ENCODE results near the gene NPFF. TPM values are rescaled to one million over a fixed set of nuclear protein-coding genes. Genes with fewer than 3 reads are reported as not detected.

The NPFF gene, protein sequence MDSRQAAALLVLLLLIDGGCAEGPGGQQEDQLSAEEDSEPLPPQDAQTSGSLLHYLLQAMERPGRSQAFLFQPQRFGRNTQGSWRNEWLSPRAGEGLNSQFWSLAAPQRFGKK
- total RNA-seq: not detected in 2 replicates

DNA sequence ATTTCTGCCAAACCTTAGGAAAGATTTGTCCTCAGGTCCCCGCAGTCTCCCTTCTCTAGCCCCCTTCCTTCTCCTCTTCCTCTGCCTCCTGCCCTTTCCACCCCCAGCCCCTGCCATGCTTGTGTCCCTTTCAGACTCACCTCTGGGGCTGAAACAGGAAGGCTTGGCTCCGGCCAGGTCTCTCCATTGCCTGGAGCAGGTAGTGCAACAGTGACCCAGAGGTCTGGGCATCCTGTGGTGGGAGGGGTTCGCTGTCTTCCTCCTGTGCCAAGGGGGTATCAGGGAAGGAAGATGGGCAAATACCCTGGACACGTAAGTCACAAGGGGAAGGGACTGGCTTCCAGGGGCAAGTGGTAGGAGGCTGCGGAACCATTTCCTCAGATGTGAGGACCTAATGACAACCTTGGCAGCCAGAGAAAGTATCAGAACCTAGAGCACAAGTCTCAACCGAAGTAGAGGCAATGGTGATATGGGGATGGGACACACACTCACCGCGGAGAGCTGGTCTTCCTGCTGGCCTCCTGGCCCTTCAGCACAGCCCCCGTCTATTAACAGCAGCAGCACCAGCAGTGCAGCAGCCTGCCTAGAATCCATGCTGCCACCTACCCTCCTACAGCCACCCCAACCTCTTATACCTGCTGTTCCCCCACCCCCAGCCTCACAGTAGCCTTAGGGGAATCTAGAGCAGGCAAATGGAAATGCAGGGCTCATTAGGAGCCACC, at the start of gene NPFF:
Gene NPFF (minus strand): TSS at position 604 of the 722 bp plus-strand sequence. CDS start 10 bp downstream, at position 594.

DNA sequence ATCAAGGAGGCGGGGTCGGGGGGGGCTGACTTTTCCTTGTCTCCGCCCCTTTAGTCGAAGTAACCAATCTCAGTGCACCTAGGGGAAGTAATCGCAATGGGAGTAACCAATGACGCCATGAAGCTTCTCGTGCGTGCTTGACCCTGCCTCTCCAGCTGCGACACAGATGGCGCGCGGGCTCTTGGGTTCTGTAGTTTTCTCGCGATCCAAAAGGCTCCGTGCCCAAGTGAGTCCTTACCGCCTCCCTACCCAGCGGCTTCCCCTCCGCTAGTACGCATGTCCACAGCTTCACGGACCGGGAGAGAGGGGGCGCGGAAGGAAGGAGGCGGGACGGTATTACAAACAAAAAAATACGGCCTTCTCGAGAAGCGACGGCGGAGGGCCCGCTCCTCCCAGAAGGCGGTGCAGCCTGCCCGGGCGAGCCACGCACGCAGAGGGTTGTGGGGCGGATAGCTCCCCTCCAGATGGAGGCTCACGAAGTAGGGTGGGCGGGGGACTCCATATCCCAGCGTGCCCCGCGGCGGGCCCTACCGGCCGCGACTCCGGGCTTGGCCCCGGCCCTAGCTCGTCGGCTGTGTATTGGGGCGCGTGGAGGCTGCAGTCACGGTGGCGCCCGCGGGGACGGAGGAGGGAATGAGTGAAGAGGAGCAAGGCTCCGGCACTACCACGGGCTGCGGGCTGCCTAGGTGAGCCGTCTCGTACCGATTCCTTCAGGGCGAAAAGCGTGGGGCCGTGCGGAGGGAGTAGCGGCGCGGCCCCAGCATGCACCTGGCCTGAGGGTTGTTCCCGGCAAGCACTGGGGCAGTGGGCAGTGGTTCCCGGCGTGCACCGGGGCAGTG, 6.3 kb downstream of the NPFF start, which contains the start of gene TARBP2:
Gene TARBP2 (plus strand): TSS at position 508 of the 839 bp plus-strand sequence. CDS start 126 bp downstream, at position 634.

DNA sequence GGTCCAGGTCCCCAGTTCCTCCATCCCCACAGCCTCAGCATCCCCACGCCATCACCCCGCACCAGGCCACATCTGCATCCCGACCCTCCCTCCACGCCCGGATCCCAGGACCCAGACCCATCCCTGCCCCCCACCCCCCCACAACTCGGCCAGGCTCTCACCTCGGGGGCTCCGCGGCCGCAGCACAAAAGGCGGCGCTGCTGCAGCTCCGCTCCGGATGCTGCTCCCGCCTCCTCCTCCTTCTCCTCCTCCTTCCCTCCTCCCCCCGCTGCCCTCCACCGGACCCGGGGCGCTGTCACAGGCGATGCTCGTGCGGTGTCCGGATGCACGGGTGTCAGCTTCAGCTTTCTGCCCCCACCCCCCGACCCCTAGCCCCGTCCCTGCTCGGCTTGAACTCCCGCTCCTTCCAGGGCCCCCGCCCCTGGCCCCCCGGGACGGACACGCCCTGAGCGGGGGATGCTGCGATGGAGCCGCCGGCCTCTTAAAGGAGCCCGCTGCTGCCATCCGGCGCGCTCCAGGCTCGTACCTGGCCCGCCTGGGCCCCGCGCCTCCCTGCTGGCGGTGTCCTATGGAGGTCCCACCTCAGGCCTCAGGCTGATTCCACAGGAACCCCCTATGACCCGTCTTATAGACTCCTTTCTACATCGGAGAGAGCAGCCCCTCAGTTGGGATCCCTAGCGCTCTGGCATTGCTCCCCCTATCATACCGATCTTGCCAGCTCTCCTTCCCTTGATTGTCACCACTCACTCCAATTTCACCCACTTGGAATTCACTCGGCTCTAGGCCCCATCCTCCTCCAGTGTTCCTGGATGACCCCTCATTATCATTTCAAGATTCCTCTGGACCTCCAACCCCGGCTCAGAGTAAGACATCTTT, 7.8 kb downstream of the NPFF start, which contains the start of gene MAP3K12:
Gene MAP3K12 (minus strand): TSS at position 193 of the 876 bp plus-strand sequence. CDS start 12,067 bp downstream, outside the sequence.

Other genes starting within 250 kb of the NPFF start
- 3.2 and 4.7 TPM in 2 replicates for gene ESPL1, start 239.2 kb downstream of the NPFF start, total RNA-seq
- 376 and 591 TPM in 2 replicates for gene PFDN5, start 211.9 kb downstream of the NPFF start, total RNA-seq
- gene MYG1, start 207.8 kb downstream of the NPFF start, total RNA-seq: 38.6 and 54.3 TPM in 2 replicates
- gene AAAS, start 185.9 kb downstream of the NPFF start, total RNA-seq: 46.2 and 50.2 TPM in 2 replicates
- gene SP7, start 171.1 kb downstream of the NPFF start, total RNA-seq: not detected in 2 replicates
- gene SP1, start 127.3 kb downstream of the NPFF start, total RNA-seq: 25.8 and 28.3 TPM in 2 replicates
- not detected in 2 replicates for gene AMHR2, start 83.6 kb downstream of the NPFF start, total RNA-seq
- gene PRR13, start 65.8 kb downstream of the NPFF start, total RNA-seq: 70.8 and 92.7 TPM in 2 replicates
- gene PCBP2, start 55.4 kb downstream of the NPFF start, total RNA-seq: 158 and 225 TPM in 2 replicates
- 25.4 and 26.9 TPM in 2 replicates for gene MAP3K12, start 8.0 kb downstream of the NPFF start, total RNA-seq
- gene TARBP2, start 6.2 kb downstream of the NPFF start, total RNA-seq: 30.1 and 43.5 TPM in 2 replicates
- gene ATF7, start 118.9 kb upstream of the NPFF start, total RNA-seq: 12.6 and 19.9 TPM in 2 replicates
- gene ATP5MC2, start 168.6 kb upstream of the NPFF start, total RNA-seq: 293 and 344 TPM in 2 replicates
- gene CALCOCO1, start 220.0 kb upstream of the NPFF start, total RNA-seq: 79.5 and 83.9 TPM in 2 replicates
- not detected in 2 replicates for gene CISTR, start 244.5 kb upstream of the NPFF start, total RNA-seq

Measured in cardiac atrium fibroblast (primary cell).